Naive thymus-derived CD8-positive, alpha-beta T cell (primary cell): ENCODE measurements around the gene SMIM29. TPM values are rescaled to one million over a fixed set of nuclear protein-coding genes. Genes with fewer than 3 reads are reported as not detected.
"Not testable (repeated sequence)": the region's sequence is repeated elsewhere in the genome, so short reads cannot be mapped to it uniquely, and the experiment has no call there.

Experiments
- ATAC-seq, 2 donors: fragments of 150-1000 bp; cut with Tn5 transposase in 1 of 2; sonication (Bioruptor Pico), chemical (Tn5 transposase) in 1 of 2; 1 replicate in 1 of 2; 2 replicates in 1 of 2; pipeline ENCODE4 v1.10.0; 2021; ENCODE audit warnings: mild to moderate bottlenecking in 2 of 2, moderate library complexity in 2 of 2
- POLR2A ChIA-PET: fragments of 350-600 bp; sonication (Branson Sonifier 250); formaldehyde crosslinking; loops from one replicate; lab custom pipeline; 2021; ENCODE audit warnings: antibody characterized with exemption; lab: Charles Lee
- DNase-seq, 10 donors: peaks; one replicate each; pipeline versions ENCODE4 v3.0.0 to v3.0.0-alpha.2; 2020 to 2022
- H3K27ac Mint-ChIP-seq, 10 donors: one replicate each; pipeline ENCODE4 v1.8.0; 2020 to 2022; ENCODE audit warnings: mild to moderate bottlenecking in 10 of 10, mixed read lengths in 10 of 10, moderate library complexity in 4 of 10, inconsistent platforms in 1 of 10
- H3K27me3 Mint-ChIP-seq, 5 donors: one replicate each; pipeline ENCODE4 v1.8.0; 2021 to 2022; ENCODE audit warnings: mixed read lengths in 5 of 5
- H3K36me3 Mint-ChIP-seq, 3 donors: one replicate each; pipeline ENCODE4 v1.8.0; 2020 to 2022; ENCODE audit warnings: mixed read lengths in 3 of 3, mild to moderate bottlenecking in 2 of 3, inconsistent platforms in 1 of 3
- H3K4me1 Mint-ChIP-seq, 4 donors: one replicate each; pipeline ENCODE4 v1.8.0; 2021 to 2022; ENCODE audit warnings: mixed read lengths in 4 of 4
- H3K4me3 Mint-ChIP-seq, 10 donors: one replicate each; pipeline ENCODE4 v1.8.0; 2020 to 2022; ENCODE audit warnings: mild to moderate bottlenecking in 10 of 10, mixed read lengths in 10 of 10, moderate library complexity in 6 of 10, inconsistent platforms in 1 of 10
- H3K9me3 Mint-ChIP-seq, 9 donors: one replicate each; pipeline ENCODE4 v1.8.0; 2020 to 2022; ENCODE audit warnings: mixed read lengths in 9 of 9, mild to moderate bottlenecking in 3 of 9, inconsistent platforms in 1 of 9, moderate library complexity in 1 of 9
- polyA plus RNA-seq, 3 donors: library from polyadenylated mRNA; unstranded; fragments of 300-500 nt; fragmentation: Illumina TruSeq; gene quantifications; one replicate each; pipeline ENCODE4 v1.2.3, GENCODE V29; 2021
- total RNA-seq, 8 experiments: library from RNA in 2 of 8; stranded (reverse) in 2 of 8; gene quantifications; one replicate each; pipeline ENCODE4 v1.2.3 and lab custom pipeline; 2021 to 2026

The SMIM29 gene
- total and polyA plus RNA-seq, 5 experiments from 2014 or later = 21.0 to 45.4 (median 37.6) TPM

- ATAC-seq (no peak), DNase-seq (no peak)
- Mint-ChIP-seq H3K36me3 (peaks cover 0 to 2% (median 0%) of the 10 kb centered on the region in 3 donors), H3K4me3 (no peak overlapping the region), H3K9me3 (peaks cover 0 to 9% (median 0%) of the 10 kb centered on the region in 9 donors), H3K27me3 (no peaks in the 10 kb centered on the region), H3K4me1 (no peaks in the 10 kb centered on the region), H3K27ac (no peak overlapping the region)
- POLR2A ChIA-PET = no interaction called here
These were observed 10.8 kb upstream of the SMIM29 start for GRCh38 chr6:34259529-34260069.

- H3K27me3 Mint-ChIP-seq, H3K27ac Mint-ChIP-seq, DNase-seq, H3K4me3 Mint-ChIP-seq, POLR2A ChIA-PET, ATAC-seq, H3K9me3 Mint-ChIP-seq, H3K36me3 Mint-ChIP-seq: not testable (repeated sequence)
- peaks cover 6 to 28% (median 16%) of the 10 kb centered on the region in 4 donors for H3K4me1 Mint-ChIP-seq
These were observed 3.6 kb upstream of the SMIM29 start for GRCh38 chr6:34252395-34252794.

GRCh38 chr6:34249469-34250261, 859 bp upstream of the SMIM29 start:
- ATAC-seq (peak; percentile 55 to 56), DNase-seq (no peak)
- POLR2A ChIA-PET = interaction anchor here (0.6 to 5.1 kb wide), 14 partner anchors 12 to 541 kb away, joined by 3 to 72 read pairs (median 6); partner anchors contain the start of genes HMGA1, NUDT3 and RPS10
- Mint-ChIP-seq H3K36me3 (peaks cover 0 to 13% (median 0%) of the 10 kb centered on the region in 3 donors), H3K4me1 (peaks cover 10 to 47% (median 39%) of the 10 kb centered on the region in 4 donors), H3K9me3 (no peaks in the 10 kb centered on the region), H3K27ac (peak overlapping the region; percentile 87 to 98 (median 95)), H3K4me3 (peak overlapping the region; percentile 87 to 97 (median 95)), H3K27me3 (no peaks in the 10 kb centered on the region)

- H3K9me3 Mint-ChIP-seq = no peaks in the 10 kb centered on the region
- peaks cover 0 to 19% (median 0%) of the 10 kb centered on the region in 3 donors for H3K36me3 Mint-ChIP-seq
These were observed 544 bp downstream of the SMIM29 start for GRCh38 chr6:34248198-34248726.

GRCh38 chr6:34247481-34248197, 1.2 kb downstream of the SMIM29 start:
- Mint-ChIP-seq H3K27ac (peak overlapping the region; percentile 87 to 98 (median 94)), H3K4me1 (peaks cover 15 to 65% (median 51%) of the 10 kb centered on the region in 4 donors), H3K27me3 (no peaks in the 10 kb centered on the region), H3K36me3 (peaks cover 0 to 25% (median 0%) of the 10 kb centered on the region in 3 donors), H3K9me3 (no peaks in the 10 kb centered on the region), H3K4me3 (peak overlapping the region; percentile 87 to 97 (median 95))
- DNase-seq = no peak
- ATAC-seq = no peak
- POLR2A ChIA-PET = interaction anchor here (0.6 to 5.1 kb wide), 8 partner anchors 8 to 911 kb away, joined by 3 to 72 read pairs (median 19); partner anchors contain the start of genes HMGA1 and NUDT3

More at GRCh38 chr6:34248198-34248726, 544 bp downstream of the SMIM29 start:
- H3K4me3 Mint-ChIP-seq = peak overlapping the region; percentile 87 to 97 (median 95)
- peak in 1 of 2 donors; percentile 4 for ATAC-seq
- peak overlapping the region; percentile 87 to 98 (median 94) for H3K27ac Mint-ChIP-seq
- POLR2A ChIA-PET = interaction anchor here (1.4 to 5.1 kb wide), 7 partner anchors 8 to 279 kb away, joined by 3 to 72 read pairs (median 26); partner anchors contain the start of genes HMGA1 and NUDT3
- DNase-seq = peak in 3 of 10 donors; percentile 26 to 43 (median 28)
- H3K27me3 Mint-ChIP-seq = no peaks in the 10 kb centered on the region
- peaks cover 12 to 58% (median 45%) of the 10 kb centered on the region in 4 donors for H3K4me1 Mint-ChIP-seq

GRCh38 chr6:34246563-34247391, 2.0 kb downstream of the SMIM29 start:
- DNase-seq = peak in 8 of 10 donors; percentile 28 to 78 (median 36)
- peaks cover 20 to 70% (median 60%) of the 10 kb centered on the region in 4 donors for H3K4me1 Mint-ChIP-seq

GRCh38 chr6:34246249-34246562, 2.6 kb downstream of the SMIM29 start:
- peaks cover 21 to 74% (median 66%) of the 10 kb centered on the region in 4 donors for H3K4me1 Mint-ChIP-seq
- peaks cover 0 to 40% (median 4%) of the 10 kb centered on the region in 3 donors for H3K36me3 Mint-ChIP-seq
- no peaks in the 10 kb centered on the region for H3K27me3 Mint-ChIP-seq
- H3K9me3 Mint-ChIP-seq = no peaks in the 10 kb centered on the region
- no peak for DNase-seq
- no peak for ATAC-seq
- POLR2A ChIA-PET = interaction anchor here (5.1 kb wide), 1 partner anchor 9 kb away, joined by 72 read pairs; the partner anchor contains the start of gene HMGA1
- H3K4me3 Mint-ChIP-seq = peak overlapping the region in 1 of 10 donors; percentile 13
- peak overlapping the region in 8 of 10 donors; percentile 42 to 96 (median 62) for H3K27ac Mint-ChIP-seq

More at GRCh38 chr6:34246563-34247391, 2.0 kb downstream of the SMIM29 start:
- H3K9me3 Mint-ChIP-seq = no peaks in the 10 kb centered on the region
- POLR2A ChIA-PET = interaction anchor here (3.6 to 5.1 kb wide), 4 partner anchors 9 to 169 kb away, joined by 12 to 72 read pairs (median 30); partner anchors contain the start of genes HMGA1 and NUDT3
- ATAC-seq = no peak
- peak overlapping the region in 9 of 10 donors; percentile 16 to 96 (median 76) for H3K4me3 Mint-ChIP-seq
- H3K36me3 Mint-ChIP-seq = peaks cover 0 to 34% (median 0%) of the 10 kb centered on the region in 3 donors
- peak overlapping the region; percentile 43 to 97 (median 82) for H3K27ac Mint-ChIP-seq
- no peaks in the 10 kb centered on the region for H3K27me3 Mint-ChIP-seq

- not testable (repeated sequence) for DNase-seq, H3K9me3 Mint-ChIP-seq, ATAC-seq, H3K27me3 Mint-ChIP-seq
- peaks cover 0 to 44% (median 7%) of the 10 kb centered on the region in 3 donors for H3K36me3 Mint-ChIP-seq
- POLR2A ChIA-PET = interaction anchor here (1.2 to 5.1 kb wide), 2 partner anchors 8 to 9 kb away, joined by 4 to 72 read pairs; partner anchors contain the start of gene HMGA1
- peak overlapping the region in 1 of 10 donors; percentile 15 for H3K4me3 Mint-ChIP-seq
- H3K27ac Mint-ChIP-seq = peak overlapping the region; percentile 9 to 96 (median 66)
- peaks cover 22 to 76% (median 69%) of the 10 kb centered on the region in 4 donors for H3K4me1 Mint-ChIP-seq
These were observed 3.1 kb downstream of the SMIM29 start for GRCh38 chr6:34245761-34246140.

- POLR2A ChIA-PET = interaction anchor here (1.2 kb wide), 2 partner anchors 8 to 14 kb away, joined by 3 to 4 read pairs; partner anchors contain the start of gene HMGA1
- Mint-ChIP-seq H3K36me3 (peaks cover 0 to 50% (median 7%) of the 10 kb centered on the region in 3 donors), H3K4me1 (peaks cover 22 to 76% (median 73%) of the 10 kb centered on the region in 4 donors), H3K4me3 (peak overlapping the region in 1 of 10 donors; percentile 24), H3K27ac (peak overlapping the region in 9 of 10 donors; percentile 21 to 92 (median 66))
- H3K27me3 Mint-ChIP-seq, H3K9me3 Mint-ChIP-seq, ATAC-seq, DNase-seq: not testable (repeated sequence)
These were observed 3.6 kb downstream of the SMIM29 start for GRCh38 chr6:34245032-34245760.
